Suprapubic skin (tissue), 4 donors: ENCODE results near the gene SHROOM2.

Source experiments
- EP300 ChIP-seq: sonication (generic); formaldehyde crosslinking; IDR thresholded peaks from one replicate; pipeline ENCODE4 v1.6.1; 2017; ENCODE audit warnings: antibody characterized with exemption
- POLR2A ChIP-seq, 2 donors: fragments of 450-650 bp; IDR thresholded peaks; one replicate each; pipeline ENCODE4 v1.6.1; 2017; ENCODE audit warnings: antibody characterized with exemption in 2 of 2, mild to moderate bottlenecking in 2 of 2, moderate library complexity in 2 of 2
- POLR2AphosphoS5 ChIP-seq, 3 donors: sonication (generic); formaldehyde crosslinking; IDR thresholded peaks; one replicate each; pipeline ENCODE4 v1.6.1; 2017; ENCODE audit warnings: antibody characterized with exemption in 3 of 3
- TF ChIP-seq, protein P1 (sequence below), 2 donors: fragments of 200-600 bp in 1 of 2; fragments of 450-650 bp in 1 of 2; sonication (generic) in 1 of 2; IDR thresholded peaks; one replicate each; pipeline ENCODE4 v1.5.1; 2016 to 2019; ENCODE audit warnings: antibody characterized with exemption in 2 of 2, mild to moderate bottlenecking in 1 of 2, moderate library complexity in 1 of 2

DNA sequence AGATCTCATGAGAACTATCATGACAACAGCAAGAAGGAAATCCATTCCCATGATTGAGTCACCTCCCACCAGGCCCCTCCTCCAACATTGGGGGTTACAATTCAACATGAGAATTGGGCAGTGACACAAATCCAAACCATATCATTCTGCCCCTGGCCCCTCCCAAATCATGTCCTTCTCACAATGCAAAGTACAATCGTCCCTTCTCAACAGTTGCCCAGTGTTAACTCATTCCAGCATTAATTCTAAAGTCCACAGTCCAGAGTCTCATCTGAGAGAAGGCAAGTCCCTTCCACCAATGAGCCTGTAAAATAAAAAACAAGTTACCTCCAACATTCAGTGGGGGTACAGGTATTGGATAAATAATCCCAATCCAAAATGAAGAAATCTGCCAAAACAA lies 166.1 kb downstream of the SHROOM2 start:
- TF ChIP-seq EP300, result no peak
- TF ChIP-seq, protein P1, sequence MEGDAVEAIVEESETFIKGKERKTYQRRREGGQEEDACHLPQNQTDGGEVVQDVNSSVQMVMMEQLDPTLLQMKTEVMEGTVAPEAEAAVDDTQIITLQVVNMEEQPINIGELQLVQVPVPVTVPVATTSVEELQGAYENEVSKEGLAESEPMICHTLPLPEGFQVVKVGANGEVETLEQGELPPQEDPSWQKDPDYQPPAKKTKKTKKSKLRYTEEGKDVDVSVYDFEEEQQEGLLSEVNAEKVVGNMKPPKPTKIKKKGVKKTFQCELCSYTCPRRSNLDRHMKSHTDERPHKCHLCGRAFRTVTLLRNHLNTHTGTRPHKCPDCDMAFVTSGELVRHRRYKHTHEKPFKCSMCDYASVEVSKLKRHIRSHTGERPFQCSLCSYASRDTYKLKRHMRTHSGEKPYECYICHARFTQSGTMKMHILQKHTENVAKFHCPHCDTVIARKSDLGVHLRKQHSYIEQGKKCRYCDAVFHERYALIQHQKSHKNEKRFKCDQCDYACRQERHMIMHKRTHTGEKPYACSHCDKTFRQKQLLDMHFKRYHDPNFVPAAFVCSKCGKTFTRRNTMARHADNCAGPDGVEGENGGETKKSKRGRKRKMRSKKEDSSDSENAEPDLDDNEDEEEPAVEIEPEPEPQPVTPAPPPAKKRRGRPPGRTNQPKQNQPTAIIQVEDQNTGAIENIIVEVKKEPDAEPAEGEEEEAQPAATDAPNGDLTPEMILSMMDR (IDR thresholded peaks at IDR 0.05), result no peak
- no peak for TF ChIP-seq POLR2A (IDR thresholded peaks at IDR 0.05)
- no peak for TF ChIP-seq POLR2AphosphoS5 (IDR thresholded peaks at IDR 0.05)
